ENCODE results near the gene IFNA7.
"Not testable (repeated sequence)": the region's sequence is repeated elsewhere in the genome, so short reads cannot be mapped to it uniquely, and the experiment has no call there.

Gene IFNA7

DNA sequence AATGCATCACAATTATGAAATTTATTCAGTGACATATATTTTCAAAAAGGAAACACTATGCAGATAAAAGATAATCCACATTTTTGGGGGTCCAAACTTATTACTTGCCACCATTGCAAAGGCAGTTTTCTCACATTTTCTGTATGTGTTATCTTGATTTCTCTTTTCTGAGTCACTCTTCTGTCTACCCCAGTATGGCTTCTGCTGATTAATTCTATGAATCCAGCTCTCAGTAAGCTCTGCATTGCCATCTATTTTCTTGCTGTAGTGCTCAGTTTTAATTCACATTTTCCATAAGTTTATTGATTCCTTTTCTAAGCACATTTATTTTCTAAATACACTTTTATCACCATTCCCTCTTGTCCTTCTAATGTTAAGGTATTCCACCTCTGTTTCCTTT, 3.2 kb upstream of the IFNA7 start:
- Histone ChIP-seq H3K79me2 (ENCODE audit: insufficient read depth, low read length) (no peaks in the 10 kb centered on the region), H3K4me1 (ENCODE audit: insufficient read depth, low read length, severe bottlenecking) (no peaks in the 10 kb centered on the region), H3K36me3 (ENCODE audit: insufficient read depth, low read length) (no peaks in the 10 kb centered on the region), H3K27me3 (ENCODE audit: insufficient read depth, low read length) (no peaks in the 10 kb centered on the region), H3K9me2 (ENCODE audit: low read depth, low read length) (no peaks in the 10 kb centered on the region), H3K9ac (ENCODE audit: low read length) (no peak overlapping the region), H2AFZ (ENCODE audit: low read length) (no peak overlapping the region), H3F3A (ENCODE audit: insufficient read depth, low read length) (no peaks in the 10 kb centered on the region), H3K27ac (ENCODE audit: low read depth, low read length, poor library complexity, severe bottlenecking) (no peak overlapping the region), H4K20me1 (ENCODE audit: insufficient read depth, low read length) (no peaks in the 10 kb centered on the region), H3K9me3 (ENCODE audit: low read length) (no peaks in the 10 kb centered on the region), H3K4me3 (ENCODE audit: low read depth, low read length, poor library complexity, severe bottlenecking) (no peak overlapping the region), H3K4me2 (ENCODE audit: low read length) (no peak overlapping the region)
- TF ChIP-seq EZH2 (IDR thresholded peaks at IDR 0.05; ENCODE audit: borderline replicate concordance, low read length) = no peak
- TF ChIP-seq, protein P1, sequence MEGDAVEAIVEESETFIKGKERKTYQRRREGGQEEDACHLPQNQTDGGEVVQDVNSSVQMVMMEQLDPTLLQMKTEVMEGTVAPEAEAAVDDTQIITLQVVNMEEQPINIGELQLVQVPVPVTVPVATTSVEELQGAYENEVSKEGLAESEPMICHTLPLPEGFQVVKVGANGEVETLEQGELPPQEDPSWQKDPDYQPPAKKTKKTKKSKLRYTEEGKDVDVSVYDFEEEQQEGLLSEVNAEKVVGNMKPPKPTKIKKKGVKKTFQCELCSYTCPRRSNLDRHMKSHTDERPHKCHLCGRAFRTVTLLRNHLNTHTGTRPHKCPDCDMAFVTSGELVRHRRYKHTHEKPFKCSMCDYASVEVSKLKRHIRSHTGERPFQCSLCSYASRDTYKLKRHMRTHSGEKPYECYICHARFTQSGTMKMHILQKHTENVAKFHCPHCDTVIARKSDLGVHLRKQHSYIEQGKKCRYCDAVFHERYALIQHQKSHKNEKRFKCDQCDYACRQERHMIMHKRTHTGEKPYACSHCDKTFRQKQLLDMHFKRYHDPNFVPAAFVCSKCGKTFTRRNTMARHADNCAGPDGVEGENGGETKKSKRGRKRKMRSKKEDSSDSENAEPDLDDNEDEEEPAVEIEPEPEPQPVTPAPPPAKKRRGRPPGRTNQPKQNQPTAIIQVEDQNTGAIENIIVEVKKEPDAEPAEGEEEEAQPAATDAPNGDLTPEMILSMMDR (IDR thresholded peaks at IDR 0.05; ENCODE audit: low read length) = no peak

DNA sequence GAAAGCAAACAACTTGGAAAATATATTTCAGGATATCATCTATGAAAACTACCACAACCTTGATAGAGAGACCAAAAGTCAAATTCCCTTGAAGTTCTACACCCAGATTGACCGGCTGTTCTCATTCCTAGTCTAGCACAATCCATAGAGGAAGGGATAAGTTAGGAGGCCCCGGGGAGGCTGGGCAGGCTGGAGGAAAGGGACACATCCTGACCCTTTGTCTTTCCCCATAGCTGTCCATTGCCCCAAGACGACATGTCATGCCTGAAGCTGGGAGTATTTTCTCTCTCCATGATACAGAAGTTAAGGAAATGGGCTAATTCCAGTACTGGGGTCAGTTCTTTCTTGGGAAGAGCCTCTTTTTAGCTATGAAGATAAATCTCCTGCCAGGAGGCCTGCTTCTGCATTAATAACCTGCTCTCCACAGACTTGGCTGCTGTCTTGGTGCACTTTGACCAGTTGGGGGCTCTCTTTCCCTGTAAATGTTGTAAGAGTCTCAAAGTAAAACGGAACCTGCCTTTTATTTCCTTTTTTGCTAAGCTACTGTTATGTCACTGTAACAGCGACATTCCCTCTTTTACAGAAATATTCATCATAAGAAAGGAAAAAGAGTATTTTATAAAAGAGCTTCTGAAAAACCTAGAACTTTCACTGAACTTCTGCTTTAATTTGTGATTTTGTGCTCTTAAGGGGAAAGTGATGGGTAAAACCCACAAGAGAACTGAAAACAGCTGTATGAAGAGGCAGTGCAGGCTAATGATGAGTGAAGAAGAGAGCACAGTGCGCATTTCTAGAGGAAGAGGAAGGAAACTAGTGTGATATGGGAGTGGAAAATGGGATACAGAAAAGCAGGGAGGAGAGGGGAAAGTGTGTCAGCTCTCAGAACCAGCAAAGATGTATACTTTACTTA, 6.9 kb downstream of the IFNA7 start:
- not testable (repeated sequence) for H3K4me3 ChIP-seq (ENCODE audit: low read depth, low read length, poor library complexity, severe bottlenecking); H3K27me3 ChIP-seq (ENCODE audit: insufficient read depth, low read length); H3K9me2 ChIP-seq (ENCODE audit: low read depth, low read length); H3K4me1 ChIP-seq (ENCODE audit: insufficient read depth, low read length, severe bottlenecking); H3K36me3 ChIP-seq (ENCODE audit: insufficient read depth, low read length); H3K9me3 ChIP-seq (ENCODE audit: low read length); H3K27ac ChIP-seq (ENCODE audit: low read depth, low read length, poor library complexity, severe bottlenecking); H3K4me2 ChIP-seq (ENCODE audit: low read length); H3K79me2 ChIP-seq (ENCODE audit: insufficient read depth, low read length); H3K9ac ChIP-seq (ENCODE audit: low read length); H4K20me1 ChIP-seq (ENCODE audit: insufficient read depth, low read length); H2AFZ ChIP-seq (ENCODE audit: low read length); H3F3A ChIP-seq (ENCODE audit: insufficient read depth, low read length)
- TF ChIP-seq, protein P1 (IDR thresholded peaks at IDR 0.05; ENCODE audit: low read length) = peak; percentile 57

DNA sequence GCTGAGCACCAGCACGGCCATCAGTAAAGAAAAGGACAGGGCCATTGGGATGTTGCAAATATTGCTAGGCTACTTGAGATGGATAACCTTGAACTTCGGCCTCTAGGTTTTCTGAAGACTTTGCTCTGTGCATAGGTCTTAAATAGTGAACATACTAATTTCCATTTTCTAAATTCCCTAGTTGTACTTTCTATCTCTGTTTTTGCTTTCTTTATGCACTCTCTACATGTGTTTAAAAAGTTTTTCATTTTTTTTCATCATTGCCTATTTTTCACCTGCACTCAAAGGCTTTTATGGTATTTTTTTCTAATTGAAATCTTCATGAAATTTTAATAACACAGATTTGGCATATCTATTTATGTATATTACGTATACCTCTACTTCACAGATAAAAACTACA, 14.5 kb downstream of the IFNA7 start, which contains the start of gene IFNA4:
Gene IFNA4, minus strand, starts transcription at position 101 of the 400 bp plus-strand sequence. Its CDS starts 56 bp downstream, at position 45.
- not testable (repeated sequence) for H3K36me3 ChIP-seq (ENCODE audit: insufficient read depth, low read length); H3K27me3 ChIP-seq (ENCODE audit: insufficient read depth, low read length); H3F3A ChIP-seq (ENCODE audit: insufficient read depth, low read length); H3K9me3 ChIP-seq (ENCODE audit: low read length); H4K20me1 ChIP-seq (ENCODE audit: insufficient read depth, low read length); H3K9ac ChIP-seq (ENCODE audit: low read length); H3K4me3 ChIP-seq (ENCODE audit: low read depth, low read length, poor library complexity, severe bottlenecking); H3K79me2 ChIP-seq (ENCODE audit: insufficient read depth, low read length); H2AFZ ChIP-seq (ENCODE audit: low read length); H3K27ac ChIP-seq (ENCODE audit: low read depth, low read length, poor library complexity, severe bottlenecking); H3K4me2 ChIP-seq (ENCODE audit: low read length); H3K4me1 ChIP-seq (ENCODE audit: insufficient read depth, low read length, severe bottlenecking); H3K9me2 ChIP-seq (ENCODE audit: low read depth, low read length)

All from OCI-LY1 (cell line).